Measurements from ENCODE around the gene MCIDAS.

DNA sequence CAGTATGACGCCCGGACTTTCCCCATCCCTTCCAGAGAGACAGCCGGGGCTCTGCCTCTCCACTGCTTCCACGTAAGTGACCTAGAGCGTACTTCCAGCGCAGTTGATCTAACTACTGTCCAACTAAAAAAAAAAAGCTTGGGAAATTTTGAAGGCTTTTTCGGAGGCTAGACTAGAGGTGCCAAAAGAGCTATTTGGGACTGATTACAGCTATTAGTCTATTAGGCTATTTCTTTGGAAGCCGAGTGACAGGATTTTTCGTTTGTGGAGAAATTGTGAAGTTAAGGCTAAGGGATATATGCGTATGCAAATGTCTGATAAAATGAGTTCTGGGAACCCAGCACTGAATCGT is 4.8 kb upstream of the MCIDAS start:
- no peak for TF ChIP-seq TAF1 (IDR thresholded peaks at IDR 0.05; ENCODE audit: borderline replicate concordance, insufficient read depth, low read length)
- TF ChIP-seq POLR2AphosphoS5 (IDR thresholded peaks at IDR 0.05; ENCODE audit: low read depth, low read length) = no peak
- TF ChIP-seq, protein P1, sequence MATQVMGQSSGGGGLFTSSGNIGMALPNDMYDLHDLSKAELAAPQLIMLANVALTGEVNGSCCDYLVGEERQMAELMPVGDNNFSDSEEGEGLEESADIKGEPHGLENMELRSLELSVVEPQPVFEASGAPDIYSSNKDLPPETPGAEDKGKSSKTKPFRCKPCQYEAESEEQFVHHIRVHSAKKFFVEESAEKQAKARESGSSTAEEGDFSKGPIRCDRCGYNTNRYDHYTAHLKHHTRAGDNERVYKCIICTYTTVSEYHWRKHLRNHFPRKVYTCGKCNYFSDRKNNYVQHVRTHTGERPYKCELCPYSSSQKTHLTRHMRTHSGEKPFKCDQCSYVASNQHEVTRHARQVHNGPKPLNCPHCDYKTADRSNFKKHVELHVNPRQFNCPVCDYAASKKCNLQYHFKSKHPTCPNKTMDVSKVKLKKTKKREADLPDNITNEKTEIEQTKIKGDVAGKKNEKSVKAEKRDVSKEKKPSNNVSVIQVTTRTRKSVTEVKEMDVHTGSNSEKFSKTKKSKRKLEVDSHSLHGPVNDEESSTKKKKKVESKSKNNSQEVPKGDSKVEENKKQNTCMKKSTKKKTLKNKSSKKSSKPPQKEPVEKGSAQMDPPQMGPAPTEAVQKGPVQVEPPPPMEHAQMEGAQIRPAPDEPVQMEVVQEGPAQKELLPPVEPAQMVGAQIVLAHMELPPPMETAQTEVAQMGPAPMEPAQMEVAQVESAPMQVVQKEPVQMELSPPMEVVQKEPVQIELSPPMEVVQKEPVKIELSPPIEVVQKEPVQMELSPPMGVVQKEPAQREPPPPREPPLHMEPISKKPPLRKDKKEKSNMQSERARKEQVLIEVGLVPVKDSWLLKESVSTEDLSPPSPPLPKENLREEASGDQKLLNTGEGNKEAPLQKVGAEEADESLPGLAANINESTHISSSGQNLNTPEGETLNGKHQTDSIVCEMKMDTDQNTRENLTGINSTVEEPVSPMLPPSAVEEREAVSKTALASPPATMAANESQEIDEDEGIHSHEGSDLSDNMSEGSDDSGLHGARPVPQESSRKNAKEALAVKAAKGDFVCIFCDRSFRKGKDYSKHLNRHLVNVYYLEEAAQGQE (IDR thresholded peaks at IDR 0.05; ENCODE audit: insufficient read depth in 1 of 2, low read depth in 2 of 2, low read length in 2 of 2) = no peak
- no peak for TF ChIP-seq SIN3A (IDR thresholded peaks at IDR 0.05; ENCODE audit: borderline replicate concordance, insufficient read depth, low read length)
- no peak for TF ChIP-seq FOXP2 (optimal IDR thresholded peaks at IDR 0.05; ENCODE audit: borderline replicate concordance, extremely low read depth, extremely low read length, insufficient read depth)

All from PFSK-1 (cell line).